ENCODE results near the gene PPP2R2C.

Gene PPP2R2C

DNA sequence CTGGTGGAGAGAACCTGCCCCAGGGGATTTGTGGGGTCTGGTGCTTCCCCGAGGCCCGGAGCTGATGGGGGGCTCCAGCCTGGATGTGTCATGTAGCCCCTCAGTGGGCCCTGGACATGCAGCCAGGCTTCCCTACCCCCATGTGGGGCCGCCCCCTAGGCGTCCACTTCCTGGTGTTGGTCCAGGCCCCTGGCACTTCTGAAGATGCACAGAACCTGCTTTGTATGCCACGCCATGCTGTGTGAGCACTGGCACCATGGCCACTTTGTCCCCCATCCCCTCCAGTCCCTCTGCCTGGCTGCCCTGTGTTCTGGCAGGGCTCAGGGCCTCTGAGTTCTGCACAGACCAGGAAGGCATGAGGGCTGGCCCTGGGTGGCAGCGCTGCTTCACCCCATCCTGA is 173.6 kb downstream of the PPP2R2C start:
- DNase-seq = no peak

DNA sequence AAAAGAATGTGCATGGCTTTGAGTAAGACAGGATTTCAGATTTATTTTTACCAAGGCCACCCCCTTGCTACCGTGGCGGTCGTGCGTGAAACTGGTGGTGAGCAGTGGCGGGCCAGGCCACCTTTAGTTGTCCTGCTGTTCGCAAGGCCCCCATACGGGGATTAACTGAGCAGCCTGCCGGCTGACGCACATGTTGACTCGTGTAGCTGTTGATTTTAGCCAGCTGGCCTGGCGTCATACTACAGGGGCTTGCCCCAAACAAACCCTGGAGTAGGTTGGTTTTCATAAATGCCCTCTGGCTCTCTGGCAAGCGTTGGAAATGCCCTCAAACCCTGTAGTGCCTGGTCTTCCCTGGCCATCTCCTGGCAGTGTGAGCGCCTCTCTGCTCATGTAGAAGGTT is 174.4 kb downstream of the PPP2R2C start:
- no peak for DNase-seq

DNA sequence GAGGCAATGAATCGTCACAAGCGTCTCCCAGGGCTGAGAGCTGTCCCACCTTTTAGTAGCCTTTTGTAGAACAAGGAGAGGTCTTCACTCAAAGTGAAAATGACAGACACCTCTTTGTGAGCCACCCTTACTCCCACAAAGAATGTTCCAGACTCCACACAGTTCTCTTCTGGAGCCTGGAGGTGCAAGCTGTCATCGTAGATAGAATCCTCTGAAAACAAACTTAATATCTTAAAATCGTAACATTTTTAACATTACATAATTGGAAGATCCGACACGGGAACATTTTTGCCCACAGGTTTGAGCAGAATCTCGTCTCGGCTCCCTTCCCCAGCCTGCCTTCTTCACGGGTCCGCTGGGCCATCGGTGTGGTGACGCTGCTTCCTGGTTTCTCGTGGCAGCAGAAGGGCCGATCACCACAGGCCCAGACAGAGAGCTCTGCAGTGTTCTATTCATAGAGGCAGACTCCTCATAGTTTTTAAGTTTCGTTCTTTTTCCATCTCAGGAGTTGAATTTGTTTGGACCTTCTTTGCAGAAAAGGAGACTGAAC is 175.1 kb downstream of the PPP2R2C start:
- no peak for DNase-seq

DNA sequence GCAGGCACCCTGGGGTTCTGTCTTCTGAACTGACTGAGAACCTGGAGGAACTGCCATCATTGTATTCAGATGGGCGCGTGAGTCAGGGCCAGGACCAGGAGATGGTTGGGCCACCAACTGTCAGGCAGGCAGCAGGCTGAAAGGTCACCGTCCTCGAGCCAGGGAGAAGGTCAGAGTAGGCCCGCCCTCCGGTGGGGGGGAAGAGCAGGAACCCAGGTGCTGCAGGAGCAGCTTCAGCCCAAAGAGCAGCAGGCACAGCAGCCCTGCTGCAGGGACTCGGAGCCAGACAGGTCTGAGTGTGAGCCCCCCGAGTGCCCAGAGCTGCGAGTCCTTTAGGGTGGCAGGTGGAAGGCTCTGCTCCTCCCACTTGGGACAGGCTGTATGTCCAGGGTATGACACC is 176.4 kb downstream of the PPP2R2C start:
- no peak for DNase-seq

DNA sequence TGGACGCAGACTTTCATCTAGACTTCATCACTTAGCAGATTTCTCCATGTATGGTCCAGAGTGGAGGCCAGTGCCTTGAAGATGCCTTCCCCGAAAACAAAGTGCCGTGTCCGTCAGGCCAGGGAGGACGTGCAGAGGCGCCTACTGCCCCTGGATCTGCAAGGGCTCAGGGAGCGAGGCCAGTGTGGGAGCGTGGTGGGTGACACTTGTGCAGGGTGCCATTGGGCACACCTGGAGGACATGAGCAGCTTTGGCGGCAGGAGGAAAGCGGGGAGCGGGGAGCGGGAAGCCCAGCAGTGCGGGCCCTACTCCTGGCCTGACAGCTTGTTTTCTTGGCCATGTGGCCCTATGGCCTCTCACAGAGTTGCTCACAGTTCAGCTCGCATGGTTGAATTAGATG is 176.9 kb downstream of the PPP2R2C start:
- no peak for DNase-seq

DNA sequence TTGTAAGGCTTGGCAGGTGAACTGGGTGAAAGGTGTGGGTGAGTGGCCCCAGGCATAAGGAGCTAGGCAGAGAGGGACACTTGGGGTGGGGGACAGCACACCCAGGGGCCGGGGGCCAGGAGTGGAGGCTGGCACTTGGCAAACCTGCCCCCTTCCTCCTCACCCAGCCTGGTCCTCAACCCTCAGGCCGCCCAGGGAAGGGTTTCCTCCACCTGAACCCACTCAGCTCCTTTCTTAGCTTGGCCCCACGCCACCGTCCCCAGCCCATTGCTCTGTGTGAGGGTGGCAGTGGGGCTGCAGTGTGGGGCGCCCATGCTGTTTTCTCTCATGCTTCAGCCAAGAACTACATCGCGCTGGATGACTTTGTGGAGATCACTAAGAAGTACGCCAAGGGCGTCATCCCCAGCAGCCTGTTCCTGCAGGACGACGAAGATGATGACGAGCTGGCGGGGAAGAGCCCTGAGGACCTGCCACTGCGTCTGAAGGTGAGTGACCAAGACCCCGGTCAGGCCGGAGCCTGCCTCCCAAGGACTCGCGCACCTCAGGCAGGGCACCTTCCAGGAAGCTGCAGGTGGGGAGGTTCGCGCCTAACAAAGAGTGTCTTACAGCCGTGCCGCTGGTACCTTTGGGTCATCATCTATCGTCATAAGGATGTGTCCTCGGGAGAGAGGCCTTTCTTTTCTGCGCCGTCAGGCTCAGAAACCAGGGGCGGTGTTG is 177.6 kb downstream of the PPP2R2C start:
- no peak for DNase-seq

DNA sequence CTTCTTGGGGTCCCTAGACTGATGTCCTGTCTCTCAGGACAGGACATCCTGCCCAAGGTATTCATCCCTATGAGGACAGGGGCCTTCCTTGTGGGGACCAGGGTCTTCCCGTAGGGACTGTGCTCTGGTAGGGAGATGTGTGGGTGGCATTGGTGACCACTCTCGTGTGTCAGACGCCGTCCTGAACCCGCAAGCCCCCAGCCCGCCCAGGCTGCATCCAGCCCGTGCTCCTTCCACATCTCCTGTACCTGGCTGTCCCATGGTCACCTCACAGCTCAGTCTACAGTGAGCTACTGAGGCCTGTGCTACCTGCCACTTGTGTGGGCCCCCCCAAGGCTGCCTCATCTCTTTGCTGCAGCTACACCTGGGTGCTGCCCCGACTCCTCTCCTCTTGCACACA is 178.8 kb downstream of the PPP2R2C start:
- DNase-seq = no peak

DNA sequence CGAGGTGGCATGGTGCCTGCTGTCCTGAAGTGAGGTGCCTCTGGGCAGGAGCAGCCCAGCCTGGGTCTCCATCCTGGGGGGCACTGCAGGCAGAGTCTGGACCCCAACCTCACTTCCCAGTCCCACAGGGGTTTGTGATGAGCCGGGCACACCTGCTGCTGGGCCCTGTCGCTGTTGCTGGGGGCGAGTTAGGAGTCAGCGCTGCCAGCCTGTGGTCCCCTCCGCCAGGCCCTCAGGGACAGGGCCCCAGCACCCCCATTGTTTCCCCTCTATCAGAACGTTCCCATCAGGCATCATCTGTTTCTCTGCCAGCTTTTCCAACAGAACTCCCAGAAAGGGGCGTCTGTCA is 179.3 kb downstream of the PPP2R2C start:
- no peak for DNase-seq

DNA sequence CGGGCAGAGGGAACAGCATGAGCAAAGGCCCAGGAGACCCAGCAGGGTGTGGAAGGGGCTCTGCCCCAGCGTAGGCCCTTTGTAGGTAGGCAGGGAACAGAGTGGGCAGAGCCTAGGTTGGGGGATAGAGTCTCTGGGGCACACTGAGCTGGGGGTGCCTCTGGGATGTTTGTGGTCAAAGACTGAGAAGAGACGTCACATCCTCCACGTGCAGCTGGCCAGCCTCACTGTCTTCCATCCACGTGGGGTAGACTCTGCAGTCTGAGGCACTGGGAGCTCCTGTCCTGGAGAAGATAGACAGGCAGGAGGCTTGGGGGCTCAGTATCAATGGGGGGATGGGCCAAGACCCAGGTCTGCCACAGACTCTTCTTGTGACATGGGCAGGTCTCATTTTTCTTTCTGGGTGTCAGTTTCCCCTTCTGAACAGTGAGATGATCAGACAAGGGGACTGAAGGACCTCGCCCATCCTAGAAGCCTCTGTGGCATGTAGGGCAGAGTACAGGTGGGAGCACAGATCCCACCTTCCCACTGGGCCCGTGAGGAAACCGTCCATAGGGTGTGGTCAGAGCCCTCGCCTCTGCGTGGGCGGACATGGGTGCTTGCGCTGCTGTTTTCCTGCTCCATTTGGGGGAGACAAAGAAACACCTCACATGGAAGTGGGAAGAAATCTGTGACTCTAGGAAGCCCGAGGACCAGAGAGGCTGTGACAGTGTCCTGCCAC is 179.9 kb downstream of the PPP2R2C start:
- no peak for DNase-seq

DNA sequence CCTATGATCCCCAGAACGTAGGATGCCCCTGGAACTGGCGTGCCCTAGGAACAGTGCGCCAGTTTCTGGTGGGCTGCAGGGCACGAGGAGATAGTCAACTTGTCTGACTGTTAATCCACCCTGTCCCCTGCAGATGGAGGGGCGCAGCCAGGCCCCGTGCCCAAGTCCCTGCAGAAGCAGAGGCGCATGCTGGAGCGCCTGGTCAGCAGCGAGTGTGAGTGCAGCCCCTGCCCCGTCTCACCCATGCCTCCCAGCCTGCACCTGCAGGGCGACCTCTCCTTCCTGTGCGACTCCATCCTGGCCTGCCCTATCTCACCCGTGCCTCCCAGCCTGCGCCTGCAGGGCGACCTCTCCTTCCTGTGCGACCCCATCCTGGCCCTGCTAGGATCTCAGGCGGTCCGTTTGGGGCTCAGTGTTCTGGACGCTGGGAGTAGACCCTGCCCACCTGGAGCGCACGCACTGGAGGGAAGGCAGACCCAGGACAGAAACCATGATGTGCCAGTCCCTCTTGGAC is 180.6 kb downstream of the PPP2R2C start:
- DNase-seq = no peak

DNA sequence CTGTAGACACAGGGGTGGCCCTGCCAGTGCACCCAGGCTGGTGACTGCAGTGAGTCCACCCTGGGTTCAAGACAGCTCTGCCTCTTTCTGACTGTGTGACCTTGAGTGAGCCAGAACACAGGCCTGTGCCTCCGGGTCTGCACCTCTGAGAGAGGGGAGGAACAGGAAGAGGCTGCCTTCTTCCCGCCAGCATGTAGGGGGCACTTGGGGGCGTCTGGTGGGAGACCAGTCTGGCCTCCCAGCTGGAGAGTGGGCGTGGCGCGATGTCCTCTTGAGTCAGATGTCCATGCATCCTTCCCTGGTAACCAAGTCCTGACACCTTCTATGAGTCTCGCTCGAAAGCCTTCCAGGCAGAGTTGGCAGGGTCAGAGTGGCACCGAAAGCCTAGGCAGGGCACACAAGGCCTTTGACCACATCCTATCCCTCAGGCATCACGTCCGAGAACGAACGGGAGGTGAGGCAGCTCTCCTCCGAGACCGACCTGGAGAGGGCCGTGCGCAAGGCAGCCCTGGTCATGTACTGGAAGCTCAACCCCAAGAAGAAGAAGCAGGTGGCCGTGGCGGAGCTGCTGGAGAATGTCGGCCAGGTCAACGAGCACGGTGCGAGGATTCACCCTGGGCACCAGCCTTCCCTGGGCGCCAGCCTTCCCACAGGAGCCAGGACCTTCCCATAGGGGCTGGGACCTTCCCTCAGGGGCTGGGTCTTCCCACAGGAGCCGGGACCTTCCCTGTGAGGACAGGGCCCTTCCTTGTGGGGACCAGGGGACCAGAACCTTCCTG is 181.5 kb downstream of the PPP2R2C start:
- DNase-seq = no peak

DNA sequence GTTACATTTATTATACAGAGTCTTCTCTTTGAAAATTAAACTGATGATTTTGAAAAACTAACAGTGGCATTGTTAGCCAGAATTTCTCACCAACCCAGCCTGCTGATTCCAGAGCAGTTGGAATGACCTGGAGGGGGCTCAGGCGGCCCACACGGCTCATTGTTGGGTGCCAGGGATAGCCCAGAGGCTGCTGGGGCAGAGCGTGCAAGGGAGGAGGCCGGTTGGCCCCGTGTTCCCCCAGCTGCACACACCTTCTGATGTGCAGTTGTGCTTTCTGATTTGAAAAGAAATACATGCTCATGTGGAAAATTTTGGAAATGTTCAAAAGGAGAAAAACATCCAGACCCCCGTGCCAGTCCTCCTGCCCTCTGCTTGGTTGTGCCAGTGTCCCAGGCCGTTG is 182.2 kb downstream of the PPP2R2C start:
- no peak for DNase-seq

DNA sequence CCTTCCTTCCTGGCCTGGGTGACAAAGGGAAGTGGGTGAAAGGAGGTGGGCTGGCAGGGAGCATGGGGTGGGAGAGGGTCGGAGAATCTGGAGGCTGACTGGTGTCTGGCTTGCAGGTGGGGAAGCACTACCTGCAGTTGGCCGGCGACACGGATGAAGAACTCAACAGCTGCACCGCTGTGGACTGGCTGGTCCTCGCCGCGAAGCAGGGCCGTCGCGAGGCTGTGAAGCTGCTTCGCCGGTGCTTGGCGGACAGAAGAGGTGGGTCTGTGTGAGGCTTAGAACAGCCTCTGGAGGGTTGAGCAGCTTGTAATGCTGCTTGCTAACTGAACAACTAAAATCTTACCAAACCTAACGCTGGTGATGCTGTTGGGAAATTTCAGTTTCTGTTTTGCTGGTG is 183.5 kb downstream of the PPP2R2C start:
- DNase-seq = no peak

DNA sequence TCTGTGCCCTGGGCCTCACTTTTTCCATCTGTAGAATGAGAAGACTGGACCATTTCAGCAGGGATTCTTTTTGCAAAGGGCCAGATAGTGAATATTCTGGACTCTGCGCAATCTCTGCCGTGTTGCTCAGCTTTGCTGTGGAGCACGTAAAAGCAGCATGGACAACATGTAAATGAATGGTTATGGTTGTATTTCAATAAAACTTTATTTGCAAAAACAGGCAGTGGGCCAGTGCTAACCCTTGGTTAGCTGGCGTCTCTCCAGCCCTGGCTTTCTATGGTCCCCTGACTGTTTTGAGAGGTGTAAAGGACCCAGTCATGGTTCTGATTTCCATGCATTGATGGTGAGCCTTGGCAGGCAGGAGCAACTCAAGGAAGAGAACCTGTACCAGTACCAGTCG is 184.1 kb downstream of the PPP2R2C start:
- no peak for DNase-seq

DNA sequence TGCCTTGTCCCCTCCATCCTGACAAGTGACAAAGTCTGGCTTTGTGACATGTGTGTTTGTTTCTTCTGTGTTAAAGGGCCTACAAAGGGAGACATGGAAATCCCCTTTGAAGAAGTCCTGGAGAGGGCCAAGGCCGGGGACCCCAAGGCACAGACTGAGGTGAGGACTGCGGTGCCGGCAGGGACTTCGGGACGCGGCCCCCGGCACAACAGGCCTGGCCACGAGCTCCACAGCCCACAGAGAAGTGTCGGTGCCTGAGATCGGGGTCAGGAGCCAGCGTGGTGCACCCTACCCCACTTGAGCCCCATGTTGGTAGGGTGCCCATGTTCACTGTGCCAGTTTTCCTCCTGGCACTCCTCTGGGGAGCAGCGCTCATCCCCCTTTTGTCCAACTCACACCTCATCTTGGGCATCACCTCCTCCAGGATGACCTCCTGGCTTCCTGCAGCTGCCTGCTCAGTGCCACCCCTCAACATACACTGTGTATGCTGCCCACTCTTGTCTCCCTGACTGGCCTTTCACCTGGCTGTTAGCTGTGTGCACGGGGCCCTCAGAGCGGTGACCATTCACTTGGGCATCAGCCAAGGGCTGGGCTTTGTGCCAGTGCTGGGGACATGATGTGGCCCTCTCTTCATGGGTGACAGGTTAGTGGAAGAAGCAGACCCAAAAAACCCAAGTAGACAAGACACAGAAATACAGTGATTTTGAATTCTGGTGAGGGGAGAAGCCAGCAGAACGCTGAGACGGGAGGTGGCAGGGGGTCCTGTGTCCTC is 185.2 kb downstream of the PPP2R2C start:
- no peak for DNase-seq

DNA sequence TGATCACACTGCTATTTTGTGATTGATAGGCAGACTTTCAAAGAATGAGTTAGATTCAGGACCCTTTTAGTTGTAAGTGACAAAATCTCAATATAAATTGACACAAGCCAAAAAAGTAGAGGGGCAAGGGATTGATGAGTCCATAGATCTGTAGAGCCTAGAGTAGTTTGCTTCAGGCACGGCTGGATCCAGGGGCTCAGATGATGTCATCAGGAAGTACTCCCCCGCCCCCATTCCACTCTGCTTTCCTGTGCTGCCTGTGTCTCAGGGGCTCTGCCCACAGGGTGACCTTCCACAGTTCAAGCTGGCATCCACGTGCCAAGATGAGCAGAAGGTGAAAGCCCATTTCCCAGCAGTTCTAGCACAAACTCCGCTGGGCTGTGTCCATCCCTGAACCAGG is 189.1 kb downstream of the PPP2R2C start:
- no peak for DNase-seq

DNA sequence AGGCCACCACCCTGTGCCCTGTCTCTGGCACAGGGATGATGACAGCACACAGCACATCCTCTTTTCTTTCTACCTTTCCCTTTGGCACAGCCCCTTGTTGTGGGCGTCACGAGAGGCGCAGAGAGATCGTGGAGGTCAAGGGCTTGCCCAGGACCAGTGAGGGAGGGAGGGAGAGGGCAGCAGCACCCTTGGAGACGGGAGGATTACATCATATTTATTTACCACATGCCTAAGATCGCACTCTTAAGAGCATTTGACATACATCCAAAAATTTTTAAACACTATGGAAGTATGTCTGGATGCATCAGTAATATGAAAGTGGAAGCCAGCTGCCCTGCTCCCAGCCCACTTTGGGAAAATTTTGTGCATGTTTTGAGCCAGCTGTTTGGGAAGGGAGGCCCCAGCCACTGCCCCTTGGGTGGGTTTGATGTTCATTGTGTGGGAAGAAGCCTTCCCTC is 190.1 kb downstream of the PPP2R2C start:
- DNase-seq = no peak

DNA sequence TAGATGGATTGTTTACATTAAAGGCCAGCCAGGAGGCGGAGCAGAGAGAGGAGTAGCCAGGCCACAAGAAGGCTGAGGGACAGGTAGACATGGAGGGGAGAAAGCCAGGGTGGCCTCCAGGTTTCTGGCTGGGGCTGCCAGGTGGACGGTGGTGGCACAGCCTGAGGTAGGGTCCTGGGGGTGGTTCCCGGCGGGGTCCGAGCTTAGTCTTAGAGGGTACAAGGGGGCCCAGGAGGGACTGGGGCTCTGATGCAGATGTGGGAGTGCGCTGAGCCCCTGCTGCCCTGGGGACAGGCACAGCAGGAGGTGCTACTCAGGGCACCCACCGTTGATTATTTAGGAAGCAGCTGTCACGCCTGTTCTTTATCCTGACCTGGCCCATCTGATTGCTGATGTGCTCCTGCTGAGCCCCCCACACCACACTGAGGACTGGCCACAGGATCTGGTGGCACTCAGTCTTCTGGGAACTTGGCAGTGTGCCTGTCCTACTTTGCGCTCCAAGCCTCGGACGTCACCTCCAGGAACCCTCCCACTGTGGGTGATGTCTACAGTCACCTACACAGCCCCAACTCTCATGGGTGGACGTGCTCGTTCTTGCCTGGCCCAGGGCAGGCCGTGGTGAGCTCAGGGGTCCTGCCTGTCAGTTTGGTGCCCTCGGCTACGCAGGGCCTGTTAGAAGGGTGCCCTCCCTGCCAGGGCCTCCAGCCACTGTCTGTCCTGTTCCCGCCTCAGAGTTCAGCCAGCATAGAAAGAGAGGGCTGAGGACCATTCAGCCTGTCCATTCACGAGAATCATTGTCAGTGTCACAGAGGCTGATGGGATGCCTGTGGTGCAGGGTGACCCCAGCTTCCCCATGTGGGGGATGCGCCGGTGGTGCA is 190.7 kb downstream of the PPP2R2C start:
- no peak for DNase-seq

DNA sequence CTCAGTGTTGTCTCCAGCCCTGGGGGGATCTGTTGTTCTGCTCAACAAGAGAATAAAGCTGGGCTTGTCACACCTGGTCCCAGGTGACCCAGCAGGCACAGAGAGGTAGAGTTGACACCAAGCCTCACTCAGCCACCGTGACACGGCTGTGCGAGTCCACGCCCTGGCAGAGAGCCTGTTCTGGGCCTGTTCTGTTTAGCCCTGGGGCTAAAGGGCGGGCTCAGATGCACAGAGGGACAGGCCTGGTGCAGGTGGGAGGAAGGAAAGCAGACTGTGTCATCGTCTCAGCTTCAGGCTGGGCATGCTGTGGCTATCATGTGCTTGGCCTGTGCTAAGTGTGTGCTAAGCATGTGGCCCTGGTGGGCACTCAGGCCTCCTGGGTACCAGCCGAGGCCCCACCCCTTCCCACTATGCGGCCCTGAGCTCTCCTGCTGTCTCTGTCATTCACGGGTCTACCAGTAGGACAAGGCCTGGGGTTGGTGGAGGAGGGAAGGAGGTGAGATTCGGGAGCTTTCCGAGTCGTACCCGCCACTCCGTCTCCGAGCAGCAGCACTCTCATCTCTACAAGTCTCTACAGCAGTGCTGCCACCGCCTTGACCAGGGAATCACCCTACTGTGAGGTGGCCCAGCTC is 191.9 kb downstream of the PPP2R2C start:
- DNase-seq = no peak

DNA sequence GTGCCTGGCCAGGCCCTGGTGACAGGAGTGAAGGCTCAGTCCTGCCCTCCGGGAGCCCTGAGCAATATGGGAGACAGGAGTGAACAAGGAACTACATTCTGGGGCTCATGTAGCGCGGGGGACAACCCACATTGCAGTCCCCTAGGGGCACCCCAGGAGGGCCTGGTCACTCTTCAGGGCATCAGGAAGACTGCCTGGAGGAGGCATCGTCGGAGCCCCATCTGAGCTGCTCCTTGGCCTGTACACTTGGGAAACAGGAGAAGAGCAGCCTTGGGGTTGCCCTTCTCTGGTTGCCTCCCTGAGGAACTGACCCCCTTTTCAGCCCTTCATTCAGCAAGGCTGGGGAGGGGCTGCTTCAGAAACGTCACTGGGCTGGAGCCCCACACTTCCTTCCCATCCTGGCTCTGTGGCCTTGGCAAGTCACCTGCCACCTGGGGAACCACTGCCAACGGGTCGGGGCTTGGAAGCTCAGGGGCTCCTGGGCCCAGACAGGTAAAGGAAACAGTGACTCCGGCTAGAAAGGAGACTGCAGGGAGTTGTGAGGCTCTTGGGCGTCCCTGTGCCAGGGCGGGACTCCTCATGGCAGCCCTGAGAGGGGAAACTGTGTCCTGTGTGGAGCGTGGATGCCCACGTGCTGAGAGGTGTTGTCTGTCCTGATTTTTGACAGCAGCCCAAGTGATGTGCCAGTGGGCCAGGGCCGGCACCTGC is 192.7 kb downstream of the PPP2R2C start:
- no peak for DNase-seq
